IMR-90 (cell line): ENCODE results near the gene AP3B1.

ENCODE experiments used
- BHLHE40 ChIP-seq: fragments of 150-350 bp; IDR thresholded peaks from 2 replicates; pipeline ENCODE4 v1.6.1; 2016; ENCODE audit warnings: mild to moderate bottlenecking, low read depth, low read length
- CEBPB ChIP-seq: IDR thresholded peaks from 2 replicates; pipeline ENCODE4 v1.6.1; 2012; ENCODE audit warnings: low read depth, low read length, improper control_type of control experiment
- CHD1 ChIP-seq: IDR thresholded peaks from 2 replicates; pipeline ENCODE4 v1.6.1; 2012; ENCODE audit warnings: low read depth, low read length, improper control_type of control experiment
- ELK1 ChIP-seq: fragments of 150-350 bp; IDR thresholded peaks from 2 replicates; pipeline ENCODE4 v1.6.1; 2016; ENCODE audit warnings: low read depth, mild to moderate bottlenecking, low read length, moderate library complexity, borderline replicate concordance
- FOS ChIP-seq: fragments of 150-350 bp; IDR thresholded peaks from 2 replicates; pipeline ENCODE4 v1.6.1; 2016; ENCODE audit warnings: low read depth, low read length
- MAFK ChIP-seq: IDR thresholded peaks from 2 replicates; pipeline ENCODE4 v1.6.1; 2012; ENCODE audit warnings: low read depth, low read length, improper control_type of control experiment
- MXI1 ChIP-seq: IDR thresholded peaks from 2 replicates; pipeline ENCODE4 v1.6.1; 2012; ENCODE audit warnings: low read depth, mild to moderate bottlenecking, low read length, moderate library complexity, borderline replicate concordance
- POLR2A ChIP-seq: IDR thresholded peaks from 2 replicates; pipeline ENCODE4 v1.6.1; 2012; ENCODE audit warnings: mild to moderate bottlenecking, low read depth, low read length
- RAD21 ChIP-seq: IDR thresholded peaks from 2 replicates; pipeline ENCODE4 v1.6.1; 2012; ENCODE audit warnings: low read length, improper control_type of control experiment
- RCOR1 ChIP-seq: IDR thresholded peaks from 2 replicates; pipeline ENCODE4 v1.6.1; 2012; ENCODE audit warnings: mild to moderate bottlenecking, low read length, improper control_type of control experiment; ENCODE audit not compliant: insufficient replicate concordance
- RFX5 ChIP-seq: IDR thresholded peaks from 2 replicates; pipeline ENCODE4 v1.8.0; 2012; ENCODE audit warnings: low read depth, mild to moderate bottlenecking, low read length, moderate library complexity
- SMC3 ChIP-seq: fragments of 150-350 bp; IDR thresholded peaks from 2 replicates; pipeline ENCODE4 v1.6.1; 2016; ENCODE audit warnings: low read depth, mild to moderate bottlenecking, antibody characterized with exemption, low read length, moderate library complexity
- TF ChIP-seq, protein P1 (sequence below): conservative IDR thresholded peaks from 2 replicates; pipeline ENCODE4 v1.5.1; 2012; ENCODE audit warnings: mild to moderate bottlenecking, low read depth, low read length, improper control_type of control experiment
- TF ChIP-seq, protein P2 (sequence below): fragments of 150-350 bp; IDR thresholded peaks from 2 replicates; pipeline ENCODE4 v1.6.1; 2017; ENCODE audit warnings: mild to moderate bottlenecking, antibody characterized with exemption, low read length, low read depth

DNA sequence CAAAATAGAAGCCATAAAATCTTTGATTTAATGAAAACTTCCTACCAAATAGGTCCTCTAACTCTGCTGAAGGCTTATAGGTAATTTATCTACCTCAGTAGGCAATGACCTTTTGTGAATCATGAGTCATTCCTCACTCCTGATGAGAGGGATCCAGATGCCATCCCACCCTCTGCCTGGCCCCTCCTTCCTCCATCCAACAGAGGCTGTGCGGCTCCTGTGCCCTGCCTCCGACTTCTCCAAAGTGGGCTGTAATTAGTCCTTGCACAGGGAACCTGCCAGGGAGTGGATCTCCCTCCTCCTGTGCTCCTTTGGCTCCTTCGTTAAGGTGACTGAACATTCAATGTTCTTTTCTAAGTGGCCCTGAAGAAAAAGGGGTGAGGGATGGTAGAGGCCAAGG lies 304.5 kb downstream of the AP3B1 start:
- TF ChIP-seq, protein P1, sequence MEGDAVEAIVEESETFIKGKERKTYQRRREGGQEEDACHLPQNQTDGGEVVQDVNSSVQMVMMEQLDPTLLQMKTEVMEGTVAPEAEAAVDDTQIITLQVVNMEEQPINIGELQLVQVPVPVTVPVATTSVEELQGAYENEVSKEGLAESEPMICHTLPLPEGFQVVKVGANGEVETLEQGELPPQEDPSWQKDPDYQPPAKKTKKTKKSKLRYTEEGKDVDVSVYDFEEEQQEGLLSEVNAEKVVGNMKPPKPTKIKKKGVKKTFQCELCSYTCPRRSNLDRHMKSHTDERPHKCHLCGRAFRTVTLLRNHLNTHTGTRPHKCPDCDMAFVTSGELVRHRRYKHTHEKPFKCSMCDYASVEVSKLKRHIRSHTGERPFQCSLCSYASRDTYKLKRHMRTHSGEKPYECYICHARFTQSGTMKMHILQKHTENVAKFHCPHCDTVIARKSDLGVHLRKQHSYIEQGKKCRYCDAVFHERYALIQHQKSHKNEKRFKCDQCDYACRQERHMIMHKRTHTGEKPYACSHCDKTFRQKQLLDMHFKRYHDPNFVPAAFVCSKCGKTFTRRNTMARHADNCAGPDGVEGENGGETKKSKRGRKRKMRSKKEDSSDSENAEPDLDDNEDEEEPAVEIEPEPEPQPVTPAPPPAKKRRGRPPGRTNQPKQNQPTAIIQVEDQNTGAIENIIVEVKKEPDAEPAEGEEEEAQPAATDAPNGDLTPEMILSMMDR, result no peak
- no peak for TF ChIP-seq POLR2A
- TF ChIP-seq MXI1, result no peak
- no peak for TF ChIP-seq RFX5
- TF ChIP-seq SMC3, result no peak
- no peak for TF ChIP-seq CEBPB
- TF ChIP-seq RCOR1, result no peak
- TF ChIP-seq RAD21, result no peak
- no peak for TF ChIP-seq FOS
- TF ChIP-seq, protein P2, sequence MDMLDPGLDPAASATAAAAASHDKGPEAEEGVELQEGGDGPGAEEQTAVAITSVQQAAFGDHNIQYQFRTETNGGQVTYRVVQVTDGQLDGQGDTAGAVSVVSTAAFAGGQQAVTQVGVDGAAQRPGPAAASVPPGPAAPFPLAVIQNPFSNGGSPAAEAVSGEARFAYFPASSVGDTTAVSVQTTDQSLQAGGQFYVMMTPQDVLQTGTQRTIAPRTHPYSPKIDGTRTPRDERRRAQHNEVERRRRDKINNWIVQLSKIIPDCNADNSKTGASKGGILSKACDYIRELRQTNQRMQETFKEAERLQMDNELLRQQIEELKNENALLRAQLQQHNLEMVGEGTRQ, result no peak
- no peak for TF ChIP-seq BHLHE40
- TF ChIP-seq CHD1, result no peak
- no peak for TF ChIP-seq MAFK
- no peak for TF ChIP-seq ELK1
